Upper lobe of right lung (tissue), 1 donor: Measurements from ENCODE around the gene LCMT1. TPM values are rescaled to one million over a fixed set of nuclear protein-coding genes. Genes with fewer than 3 reads are reported as not detected.

ENCODE experiments used
- ATAC-seq: fragments of 200-7000 bp; cut with Tn5 transposase; one replicate; pipeline ENCODE4 v1.9.1; 2020; ENCODE audit warnings: mild to moderate bottlenecking, moderate library complexity
- DNase-seq: peaks from one replicate; pipeline ENCODE4 v3.0.0-alpha.2; 2020
- H3K27ac ChIP-seq: fragments of 200-600 bp; one replicate; pipeline ENCODE4 v1.8.0; 2022
- H3K27me3 ChIP-seq: fragments of 200-600 bp; one replicate; pipeline ENCODE4 v1.8.0; 2022; ENCODE audit warnings: mild to moderate bottlenecking
- H3K36me3 ChIP-seq: fragments of 200-600 bp; one replicate; pipeline ENCODE4 v1.8.0; 2022
- H3K4me1 ChIP-seq: fragments of 200-600 bp; one replicate; pipeline ENCODE4 v1.8.0; 2022
- H3K4me3 ChIP-seq: fragments of 200-600 bp; one replicate; pipeline ENCODE4 v1.8.0; 2022; ENCODE audit warnings: mild to moderate bottlenecking
- H3K9me3 ChIP-seq: fragments of 200-600 bp; one replicate; pipeline ENCODE4 v1.8.0; 2022
- CTCF ChIP-seq: fragments of 200-600 bp; IDR thresholded peaks from one replicate; pipeline ENCODE4 v1.8.0; 2022; ENCODE audit warnings: antibody characterized with exemption
- intact Hi-C: fragments of 100-400 bp; cut with DNase I; formaldehyde crosslinking; loops from one replicate; pipeline ENCODE4 v1.11.0; 2022
- total RNA-seq: library from RNA; stranded (reverse); fragmentation: NEBNext Ultra II Directional; extraction: Animal tissue kit (Norgen Biotek cat#: 25700); gene quantifications from one replicate; pipeline ENCODE4 v1.2.1, GENCODE V29; 2021
- donor health status: DM: no; HTN: yes; CAD: no; lungs with severe emphysema.

Gene LCMT1
- total RNA-seq, 1 donor from 2014 or later: 31.7 TPM

GRCh38 chr16:25080420-25081131 is 31.0 kb upstream of the LCMT1 start:
- Histone ChIP-seq H3K27me3 (no peaks in the 10 kb centered on the region), H3K4me1 (no peaks in the 10 kb centered on the region), H3K4me3 (no peak overlapping the region), H3K36me3 (no peaks in the 10 kb centered on the region), H3K27ac (no peak overlapping the region), H3K9me3 (no peaks in the 10 kb centered on the region)
- intact Hi-C loops: no loop called here
- TF ChIP-seq CTCF: no peak
- DNase-seq: no peak
- ATAC-seq: no peak

- no peak overlapping the region for H3K27ac ChIP-seq
- DNase-seq (no peak), ATAC-seq (no peak)
- no peaks in the 10 kb centered on the region for H3K36me3 ChIP-seq
- TF ChIP-seq CTCF: no peak
- H3K27me3 ChIP-seq: no peaks in the 10 kb centered on the region
- H3K4me1 ChIP-seq: no peaks in the 10 kb centered on the region
- no peaks in the 10 kb centered on the region for H3K9me3 ChIP-seq
- intact Hi-C loops: no loop called here
- no peak overlapping the region for H3K4me3 ChIP-seq
Observed at GRCh38 chr16:25081702-25082101, 29.8 kb upstream of the LCMT1 start.

GRCh38 chr16:25083065-25083464 is 28.5 kb upstream of the LCMT1 start:
- H3K27me3 ChIP-seq: no peaks in the 10 kb centered on the region
- TF ChIP-seq CTCF: no peak
- intact Hi-C loops: no loop called here
- H3K36me3 ChIP-seq: no peaks in the 10 kb centered on the region
- DNase-seq (no peak), ATAC-seq (no peak)
- H3K9me3 ChIP-seq: no peaks in the 10 kb centered on the region
- H3K27ac ChIP-seq: no peak overlapping the region
- H3K4me1 ChIP-seq: no peaks in the 10 kb centered on the region
- no peak overlapping the region for H3K4me3 ChIP-seq

- no peak overlapping the region for H3K4me3 ChIP-seq
- H3K27me3 ChIP-seq: no peaks in the 10 kb centered on the region
- no peak overlapping the region for H3K27ac ChIP-seq
- DNase-seq: no peak
- H3K9me3 ChIP-seq: no peaks in the 10 kb centered on the region
- no peaks in the 10 kb centered on the region for H3K4me1 ChIP-seq
- ATAC-seq: no peak
- no peaks in the 10 kb centered on the region for H3K36me3 ChIP-seq
- intact Hi-C loops: no loop called here
- no peak for TF ChIP-seq CTCF
Observed at GRCh38 chr16:25083701-25084100, 27.8 kb upstream of the LCMT1 start.

GRCh38 chr16:25084797-25085196 is 26.7 kb upstream of the LCMT1 start:
- ATAC-seq (no peak), DNase-seq (no peak)
- Histone ChIP-seq H3K27ac (no peak overlapping the region), H3K4me3 (no peak overlapping the region), H3K9me3 (no peaks in the 10 kb centered on the region), H3K4me1 (no peaks in the 10 kb centered on the region), H3K27me3 (no peaks in the 10 kb centered on the region), H3K36me3 (no peaks in the 10 kb centered on the region)
- no peak for TF ChIP-seq CTCF
- intact Hi-C loops: no loop called here

GRCh38 chr16:25087761-25088160 is 23.8 kb upstream of the LCMT1 start:
- DNase-seq (no peak), ATAC-seq (no peak)
- Histone ChIP-seq H3K9me3 (no peaks in the 10 kb centered on the region), H3K4me3 (no peak overlapping the region), H3K36me3 (no peaks in the 10 kb centered on the region), H3K27me3 (no peaks in the 10 kb centered on the region), H3K27ac (no peak overlapping the region), H3K4me1 (no peaks in the 10 kb centered on the region)
- no peak for TF ChIP-seq CTCF
- intact Hi-C loops: no loop called here
